GM08714 (cell line): ENCODE data around the gene PRUNE2.
"Not testable (repeated sequence)": the region's sequence is repeated elsewhere in the genome, so short reads cannot be mapped to it uniquely, and the experiment has no call there.

Experiments
- H3K4me3 ChIP-seq: fragments of 200-500 bp; sonication (Bioruptor generic); 2 replicates; pipeline ENCODE4 v1.5.1; 2014; ENCODE audit warnings: mild to moderate bottlenecking, low read length, inconsistent platforms
- ZNF274 ChIP-seq: IDR thresholded peaks from 2 replicates; pipeline ENCODE4 v1.6.1; 2012; ENCODE audit warnings: mild to moderate bottlenecking, low read depth, low read length

The PRUNE2 gene

DNA sequence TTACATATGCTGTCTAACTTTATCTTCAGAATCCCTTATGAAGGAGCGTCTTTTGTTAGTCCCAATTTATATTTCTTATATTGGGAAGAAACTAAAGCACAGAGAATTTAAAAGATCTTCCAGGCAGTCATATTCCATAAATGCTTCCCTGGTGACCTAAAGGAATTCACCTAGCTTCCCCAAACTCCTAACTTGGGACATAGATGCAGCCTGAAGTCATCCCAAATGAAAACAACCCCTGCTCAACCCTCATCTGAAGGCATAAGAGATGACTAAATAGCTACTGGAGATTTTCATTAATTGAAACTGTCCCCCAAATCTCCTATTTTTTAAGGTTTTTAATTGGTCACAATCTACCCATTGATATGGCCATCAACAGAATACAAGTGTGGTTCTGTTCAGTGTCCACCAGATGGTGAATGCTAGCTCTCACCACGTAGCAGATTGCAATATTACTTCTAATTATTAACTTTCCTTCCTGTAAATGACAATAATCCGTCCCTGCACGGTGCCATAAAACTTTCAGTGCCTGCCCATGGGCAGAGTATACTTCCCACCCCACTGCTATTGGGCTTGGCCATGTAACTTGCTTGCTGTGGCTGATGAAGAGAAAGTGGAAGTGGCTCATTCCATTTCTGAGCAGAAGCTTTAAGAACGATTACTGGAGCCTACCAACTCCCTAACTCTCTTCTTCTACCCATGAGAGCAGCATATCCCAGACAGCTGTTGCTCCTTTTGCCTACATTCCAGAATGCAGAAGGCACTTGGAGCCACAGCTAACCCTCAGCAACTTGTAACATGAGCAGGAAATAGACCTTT lies 18.7 kb downstream of the PRUNE2 start:
- TF ChIP-seq ZNF274, result no peak
- H3K4me3 ChIP-seq, result no peak overlapping the region; the same call in 1 of the 2 replicates

DNA sequence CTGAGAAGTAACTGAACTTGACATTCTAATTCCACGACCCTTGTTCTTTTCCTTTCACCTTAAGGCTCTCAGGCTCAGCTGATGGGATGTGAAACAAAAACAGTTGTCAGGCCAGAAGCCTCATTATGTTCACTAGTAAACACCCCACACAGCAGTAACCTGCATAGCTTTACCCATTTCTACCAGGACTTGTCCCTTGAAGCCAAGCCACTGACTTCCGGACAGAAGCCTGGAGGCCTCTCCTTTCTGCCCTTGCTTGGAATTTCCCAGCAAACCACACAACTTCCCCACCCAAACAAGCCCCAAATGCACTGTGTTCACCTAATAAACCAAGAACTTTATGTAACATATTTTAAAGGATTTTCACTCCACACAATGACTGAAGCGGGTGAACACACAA lies 19.6 kb downstream of the PRUNE2 start:
- no peak for TF ChIP-seq ZNF274
- H3K4me3 ChIP-seq, result no peak overlapping the region

DNA sequence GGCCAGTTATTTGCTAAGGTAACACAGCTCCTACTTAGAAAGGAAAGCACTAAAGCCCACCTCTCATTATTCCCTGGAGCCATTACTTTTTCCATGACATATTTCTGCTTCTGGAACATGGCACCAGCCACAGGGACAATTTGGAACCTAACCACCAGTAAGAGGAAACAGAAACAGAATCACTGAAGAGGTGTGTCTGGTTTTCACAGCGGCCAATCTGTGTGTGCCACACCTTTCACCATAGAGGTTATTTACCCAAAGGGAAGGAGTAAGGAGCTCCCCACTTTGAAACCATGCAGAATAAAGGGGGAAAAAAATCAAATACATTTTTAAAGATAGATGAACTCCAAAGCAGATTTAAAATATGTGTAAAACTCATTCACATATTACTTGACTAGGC lies 21.1 kb downstream of the PRUNE2 start:
- no peak for TF ChIP-seq ZNF274
- H3K4me3 ChIP-seq, result no peak overlapping the region

DNA sequence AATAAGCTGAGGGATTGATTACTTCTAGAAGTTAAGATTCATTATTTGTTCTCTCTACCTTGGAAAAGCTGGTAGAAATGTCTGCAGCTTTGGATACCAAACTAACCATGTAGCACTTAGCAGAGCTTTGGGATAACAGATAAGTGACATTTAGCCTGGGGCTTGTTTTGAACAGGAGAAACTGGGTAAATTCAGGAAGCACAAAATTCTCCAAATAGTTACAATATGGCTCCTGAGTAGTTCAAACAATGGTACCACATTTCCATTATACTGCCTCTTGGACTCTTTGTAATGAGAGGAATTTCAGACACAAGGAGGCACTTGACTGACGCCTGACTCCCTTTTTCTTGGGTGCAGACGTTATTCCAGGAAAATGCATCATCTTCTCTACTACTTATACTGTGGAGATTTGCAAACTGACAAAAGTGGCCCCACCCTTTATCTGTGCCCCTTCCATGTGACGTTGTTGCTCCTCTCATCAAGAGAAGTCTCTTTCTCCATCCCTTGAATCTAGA lies 22.5 kb downstream of the PRUNE2 start:
- no peak overlapping the region for H3K4me3 ChIP-seq
- TF ChIP-seq ZNF274, result no peak

DNA sequence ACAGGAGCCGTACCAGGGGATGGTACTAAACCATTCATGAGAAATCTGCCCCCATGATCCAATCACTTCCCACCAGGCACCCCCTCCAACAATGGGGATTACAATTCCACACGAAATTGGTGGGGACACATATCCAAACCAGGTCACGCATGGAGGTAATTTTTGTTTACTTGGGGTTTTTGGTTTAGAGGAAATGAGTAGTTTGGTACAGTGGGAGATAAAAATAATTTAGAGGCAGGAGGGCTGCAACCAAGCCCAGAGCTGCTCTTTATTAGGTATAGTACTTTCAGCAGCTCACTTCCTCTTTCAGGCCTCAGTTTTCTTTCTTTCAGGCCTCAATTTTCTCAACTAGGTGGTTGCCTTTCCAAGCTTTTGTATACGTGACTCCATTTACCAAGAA lies 23.2 kb downstream of the PRUNE2 start:
- H3K4me3 ChIP-seq, result no peak overlapping the region

DNA sequence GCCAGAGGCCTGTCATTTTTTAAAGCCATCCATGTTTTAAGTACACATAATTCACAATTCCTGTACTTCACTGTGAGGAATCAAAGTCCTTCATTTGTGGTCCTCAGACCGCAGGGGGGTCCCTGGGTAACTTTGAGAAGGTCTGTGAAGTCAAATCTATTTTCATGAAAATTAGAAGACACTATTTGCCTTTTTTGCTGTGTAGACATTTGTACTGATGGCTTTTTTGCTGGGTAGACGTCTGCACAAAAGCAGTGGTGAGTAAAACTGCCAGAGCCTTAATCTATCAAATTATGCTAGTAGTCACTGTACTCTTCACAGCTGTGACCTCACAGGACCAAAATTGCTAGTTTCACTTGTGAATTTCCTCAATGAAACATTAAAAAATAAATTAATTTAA lies 25.7 kb downstream of the PRUNE2 start:
- no peak for TF ChIP-seq ZNF274

More for the DNA sequence above, 23.2 kb downstream of the PRUNE2 start:
- TF ChIP-seq ZNF274, result no peak

DNA sequence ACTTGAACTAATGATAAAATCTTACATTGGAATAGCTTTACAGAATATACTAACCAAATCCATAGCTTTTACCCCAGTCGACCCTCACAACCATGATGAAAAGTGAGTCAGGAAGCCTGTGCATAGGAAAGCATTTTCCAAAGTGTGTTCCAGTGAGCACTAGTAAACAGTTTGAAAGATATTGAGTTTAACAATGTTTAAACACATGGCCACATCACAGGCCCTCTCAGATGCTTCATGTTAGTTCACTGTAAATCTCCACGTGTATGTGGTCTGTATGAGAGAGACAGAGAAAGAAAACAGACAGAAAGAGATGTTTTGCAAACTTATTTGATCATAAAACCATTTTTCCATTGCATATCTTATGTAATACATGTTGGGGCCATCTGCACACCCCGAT lies 27.0 kb downstream of the PRUNE2 start:
- TF ChIP-seq ZNF274, result no peak
- H3K4me3 ChIP-seq, result no peak overlapping the region

More for the DNA sequence above, 25.7 kb downstream of the PRUNE2 start:
- no peak overlapping the region for H3K4me3 ChIP-seq

DNA sequence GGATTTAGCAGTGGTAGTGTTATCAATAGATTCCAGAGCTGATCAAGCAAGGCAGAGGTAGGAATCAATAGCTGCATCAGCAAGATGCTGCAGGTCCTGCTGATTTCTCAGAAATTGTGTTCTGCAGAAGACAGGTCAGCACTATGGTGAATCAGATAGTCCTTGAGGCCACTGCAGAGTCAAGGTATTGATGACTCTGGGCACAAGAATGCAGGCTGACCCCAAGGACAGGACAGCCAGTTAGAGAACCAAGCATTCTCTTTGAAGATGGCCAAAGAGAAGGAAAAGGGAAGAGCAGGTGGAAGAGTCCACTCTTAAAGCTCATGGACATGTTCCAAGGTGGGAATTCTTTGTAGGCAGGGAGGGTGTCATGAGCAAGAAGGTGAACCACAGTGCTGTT lies 28.0 kb downstream of the PRUNE2 start:
- H3K4me3 ChIP-seq, result no peak overlapping the region
- no peak for TF ChIP-seq ZNF274

DNA sequence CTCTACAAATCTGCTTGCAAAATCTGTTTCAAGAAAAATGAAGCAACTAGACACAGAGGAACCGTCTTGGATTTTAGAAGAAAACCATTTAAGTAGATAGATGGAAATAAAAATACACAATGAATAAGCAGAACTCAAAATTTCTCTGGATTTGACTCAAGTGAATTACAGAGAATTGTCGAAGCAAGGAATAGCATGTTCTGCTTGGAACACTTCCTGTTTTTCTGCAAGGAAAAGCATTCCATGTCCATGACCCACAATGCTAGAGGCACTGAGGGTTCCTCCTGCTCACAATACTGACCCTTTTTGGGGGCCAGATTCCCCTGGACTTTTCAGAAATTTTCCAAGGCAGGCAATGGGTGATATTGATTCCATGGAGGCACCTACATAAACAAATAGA lies 29.8 kb downstream of the PRUNE2 start:
- H3K4me3 ChIP-seq, result no peak overlapping the region
- TF ChIP-seq ZNF274, result no peak

DNA sequence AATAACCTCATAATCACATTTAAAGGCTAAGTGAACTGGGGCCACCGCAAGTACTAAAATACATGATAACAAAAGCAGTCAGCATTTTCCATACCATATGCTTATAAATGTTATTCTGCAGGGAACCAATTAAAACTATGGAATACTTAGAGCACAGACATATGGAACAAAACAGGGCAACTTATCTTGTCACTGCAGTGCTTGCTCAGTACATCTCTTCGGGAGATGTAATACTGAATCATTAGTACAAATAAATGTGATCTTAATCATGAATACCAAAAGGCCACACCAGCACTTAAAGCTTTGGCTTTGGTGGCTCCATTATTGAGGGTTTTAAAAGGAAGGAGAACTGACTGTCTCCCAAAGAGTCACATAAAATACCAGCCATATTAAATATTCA lies 32.1 kb downstream of the PRUNE2 start:
- no peak for TF ChIP-seq ZNF274
- no peak overlapping the region for H3K4me3 ChIP-seq

DNA sequence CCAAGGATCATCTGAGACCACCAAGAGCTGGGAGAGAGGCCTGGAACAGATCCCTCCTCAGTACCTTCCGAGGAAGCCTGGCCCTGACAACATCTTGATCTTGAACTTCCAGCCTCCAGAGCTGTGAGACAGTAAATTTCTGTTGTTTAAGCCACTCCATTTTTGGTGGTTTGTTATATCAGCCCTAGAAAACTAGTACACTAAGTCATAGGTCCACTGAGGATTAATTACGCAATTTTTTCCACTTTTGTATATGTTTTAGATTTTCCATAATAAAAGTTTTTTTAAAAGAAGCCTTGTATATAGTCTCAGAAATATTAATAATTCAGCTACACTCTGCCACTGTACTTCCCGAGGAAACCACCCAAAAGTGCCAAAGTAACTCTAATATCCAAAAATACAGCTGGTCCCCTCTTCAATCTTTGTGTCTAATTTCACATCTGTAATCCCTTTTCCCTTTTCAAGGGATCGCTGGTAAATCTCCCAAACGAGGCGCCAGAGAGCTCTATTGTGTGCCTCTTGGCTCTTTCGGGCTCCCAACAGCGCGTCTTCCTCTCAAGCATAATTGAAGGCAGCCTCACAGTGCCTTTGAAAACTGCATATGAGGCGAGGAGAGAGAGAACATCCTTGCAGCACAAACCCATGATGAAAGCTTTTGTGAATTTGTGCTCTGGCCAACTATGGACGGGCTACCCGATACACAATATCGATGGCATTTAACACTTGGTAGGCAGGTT lies 32.7 kb downstream of the PRUNE2 start:
- no peak for TF ChIP-seq ZNF274
- no peak overlapping the region for H3K4me3 ChIP-seq

DNA sequence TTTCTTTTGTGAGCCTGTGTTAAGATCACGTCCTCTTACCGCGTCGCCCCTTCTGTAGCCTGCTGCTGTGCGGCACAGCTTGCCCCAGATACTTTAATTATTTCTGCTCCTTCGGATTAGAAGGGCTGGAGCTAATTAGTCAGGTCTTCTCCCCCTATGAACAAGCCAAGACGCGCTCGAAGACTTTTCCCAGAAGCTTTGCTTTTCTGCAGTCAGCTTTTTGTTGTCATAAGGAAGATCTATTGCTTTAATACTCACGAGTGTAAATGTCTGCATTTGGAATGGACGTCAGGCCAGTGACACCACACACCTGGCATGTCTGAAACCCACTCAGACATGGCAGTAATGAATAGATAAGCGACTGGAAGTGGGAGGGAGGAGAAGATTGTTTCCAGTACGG lies 37.0 kb downstream of the PRUNE2 start:
- no peak for TF ChIP-seq ZNF274
- H3K4me3 ChIP-seq, result no peak overlapping the region

DNA sequence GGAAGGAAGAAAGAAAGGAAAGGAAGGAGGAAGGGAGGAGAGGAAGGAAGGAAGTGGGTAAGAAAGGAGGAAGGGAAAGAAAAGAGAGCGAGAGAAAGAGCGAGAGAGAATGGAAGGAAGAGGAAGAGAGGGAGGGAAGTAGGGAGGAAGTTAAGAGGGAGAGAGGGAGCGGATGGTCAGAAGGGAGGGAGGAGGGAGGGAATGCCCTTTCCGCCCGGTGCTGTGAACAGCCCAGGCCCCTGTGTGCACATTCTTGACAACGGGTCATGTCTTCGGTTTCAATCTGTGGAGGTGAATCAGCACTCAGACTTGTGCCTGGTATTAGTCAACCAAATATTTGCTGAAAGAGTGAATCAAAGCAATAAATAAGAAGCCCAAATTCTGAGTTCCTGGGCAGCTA lies 39.2 kb downstream of the PRUNE2 start:
- no peak for TF ChIP-seq ZNF274
- no peak overlapping the region for H3K4me3 ChIP-seq

DNA sequence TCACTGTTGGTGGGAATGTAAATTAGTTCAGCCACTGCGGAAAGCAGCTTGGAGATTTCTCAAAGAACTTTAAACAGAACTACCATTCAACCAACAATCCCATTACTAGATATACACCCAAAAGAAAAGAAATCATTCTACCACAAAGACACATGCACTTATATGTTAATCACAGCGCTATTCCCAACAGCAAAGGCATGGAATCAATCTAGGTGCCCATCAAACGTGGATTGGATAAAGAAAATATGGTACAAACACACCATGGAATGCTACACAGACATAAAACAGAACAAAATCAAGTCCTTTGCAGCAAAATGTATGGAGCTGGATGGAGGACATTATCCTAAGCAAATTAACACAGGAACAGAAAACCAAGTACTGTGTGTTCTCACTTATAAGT lies 42.1 kb downstream of the PRUNE2 start:
- no peak overlapping the region for H3K4me3 ChIP-seq
- TF ChIP-seq ZNF274, result no peak

DNA sequence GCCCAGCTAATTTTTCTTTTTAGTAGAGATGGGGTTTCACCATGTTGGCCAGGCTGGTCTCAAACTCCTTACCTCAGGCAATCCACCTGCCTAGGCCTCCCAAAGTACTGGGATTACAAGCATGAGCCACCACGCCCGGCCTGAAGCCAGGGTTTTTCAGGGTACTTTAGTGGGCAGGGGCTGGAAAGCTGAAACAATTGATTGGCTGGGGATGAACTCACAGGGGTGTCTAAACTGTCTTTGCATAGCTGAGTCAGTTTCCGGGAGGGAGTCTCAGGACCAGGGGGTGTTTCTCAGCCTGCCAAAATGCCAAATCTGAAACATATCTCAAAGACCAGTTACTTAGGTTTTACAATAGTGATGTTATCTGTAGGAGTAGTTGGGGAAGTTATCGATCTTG lies 46.1 kb downstream of the PRUNE2 start:
- no peak overlapping the region for H3K4me3 ChIP-seq
- TF ChIP-seq ZNF274, result no peak

DNA sequence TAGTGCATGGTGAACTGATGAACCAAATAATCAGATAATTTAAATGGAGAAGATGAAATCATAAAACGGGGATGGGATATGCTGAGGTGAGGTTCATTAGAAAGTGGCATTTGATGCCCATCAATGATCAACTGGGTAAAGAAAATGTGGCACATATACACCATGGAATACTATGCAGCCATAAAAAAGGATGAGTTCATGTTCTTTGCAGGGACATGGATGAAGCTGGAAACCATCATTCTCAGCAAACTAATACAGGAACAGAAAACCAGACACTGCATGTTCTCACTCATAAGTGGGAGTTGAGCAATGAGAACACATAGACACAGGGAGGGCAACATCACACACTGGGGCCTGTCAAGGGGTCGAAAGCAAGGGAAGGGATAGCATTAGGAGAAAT lies 47.7 kb downstream of the PRUNE2 start:
- H3K4me3 ChIP-seq, result not testable (repeated sequence)
